ENCODE measurements around the gene NFIA. TPM values are rescaled to one million over a fixed set of nuclear protein-coding genes. Genes with fewer than 3 reads are reported as not detected.
A peak's percentile ranks its signal among the peaks of the same experiment; 100 is the strongest.

The NFIA gene
- total and polyA plus RNA-seq, 2 of the 13 experiments (the other 11 are each of a cell fraction or from before 2014, with no cell fraction given) = 14.7 to 28.5 TPM

- TF ChIP-seq, protein P1, sequence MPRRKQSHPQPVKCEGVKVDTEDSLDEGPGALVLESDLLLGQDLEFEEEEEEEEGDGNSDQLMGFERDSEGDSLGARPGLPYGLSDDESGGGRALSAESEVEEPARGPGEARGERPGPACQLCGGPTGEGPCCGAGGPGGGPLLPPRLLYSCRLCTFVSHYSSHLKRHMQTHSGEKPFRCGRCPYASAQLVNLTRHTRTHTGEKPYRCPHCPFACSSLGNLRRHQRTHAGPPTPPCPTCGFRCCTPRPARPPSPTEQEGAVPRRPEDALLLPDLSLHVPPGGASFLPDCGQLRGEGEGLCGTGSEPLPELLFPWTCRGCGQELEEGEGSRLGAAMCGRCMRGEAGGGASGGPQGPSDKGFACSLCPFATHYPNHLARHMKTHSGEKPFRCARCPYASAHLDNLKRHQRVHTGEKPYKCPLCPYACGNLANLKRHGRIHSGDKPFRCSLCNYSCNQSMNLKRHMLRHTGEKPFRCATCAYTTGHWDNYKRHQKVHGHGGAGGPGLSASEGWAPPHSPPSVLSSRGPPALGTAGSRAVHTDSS (CRISPR knock-in tag; conservative IDR thresholded peaks at IDR 0.05) = no peak
- TF ChIP-seq SKI (IDR thresholded peaks at IDR 0.05; ENCODE audit: partially characterized antibody) = no peak
- TF ChIP-seq ETV6 (CRISPR knock-in tag; conservative IDR thresholded peaks at IDR 0.05) = no peak
- no peak for TF ChIP-seq ZNF350 (CRISPR knock-in tag; IDR thresholded peaks at IDR 0.05; ENCODE audit: borderline replicate concordance, low read depth)
- TF ChIP-seq SOX13 (IDR thresholded peaks at IDR 0.05) = no peak
- TF ChIP-seq SOX13 (CRISPR knock-in tag; conservative IDR thresholded peaks at IDR 0.05 in 1 of 2, IDR thresholded peaks at IDR 0.05 in 1 of 2) = peak in 1 of 2 experiments; percentile 57; a peak in 2 of 4 replicates
- TF ChIP-seq ATF7 (IDR thresholded peaks at IDR 0.05) = no peak
- no peak for TF ChIP-seq ATF7 (CRISPR knock-in tag; IDR thresholded peaks at IDR 0.05)
- no peak for TF ChIP-seq SMAD3 (CRISPR knock-in tag; IDR thresholded peaks at IDR 0.05)
- no peak for TF ChIP-seq GABPA (IDR thresholded peaks at IDR 0.05; ENCODE audit: low read depth, low read length)
- no peak for TF ChIP-seq GABPA (CRISPR knock-in tag; IDR thresholded peaks at IDR 0.05; ENCODE audit: low read depth)
- no peak for TF ChIP-seq KLF13 (CRISPR knock-in tag; IDR thresholded peaks at IDR 0.05)
- TF ChIP-seq, protein P2, sequence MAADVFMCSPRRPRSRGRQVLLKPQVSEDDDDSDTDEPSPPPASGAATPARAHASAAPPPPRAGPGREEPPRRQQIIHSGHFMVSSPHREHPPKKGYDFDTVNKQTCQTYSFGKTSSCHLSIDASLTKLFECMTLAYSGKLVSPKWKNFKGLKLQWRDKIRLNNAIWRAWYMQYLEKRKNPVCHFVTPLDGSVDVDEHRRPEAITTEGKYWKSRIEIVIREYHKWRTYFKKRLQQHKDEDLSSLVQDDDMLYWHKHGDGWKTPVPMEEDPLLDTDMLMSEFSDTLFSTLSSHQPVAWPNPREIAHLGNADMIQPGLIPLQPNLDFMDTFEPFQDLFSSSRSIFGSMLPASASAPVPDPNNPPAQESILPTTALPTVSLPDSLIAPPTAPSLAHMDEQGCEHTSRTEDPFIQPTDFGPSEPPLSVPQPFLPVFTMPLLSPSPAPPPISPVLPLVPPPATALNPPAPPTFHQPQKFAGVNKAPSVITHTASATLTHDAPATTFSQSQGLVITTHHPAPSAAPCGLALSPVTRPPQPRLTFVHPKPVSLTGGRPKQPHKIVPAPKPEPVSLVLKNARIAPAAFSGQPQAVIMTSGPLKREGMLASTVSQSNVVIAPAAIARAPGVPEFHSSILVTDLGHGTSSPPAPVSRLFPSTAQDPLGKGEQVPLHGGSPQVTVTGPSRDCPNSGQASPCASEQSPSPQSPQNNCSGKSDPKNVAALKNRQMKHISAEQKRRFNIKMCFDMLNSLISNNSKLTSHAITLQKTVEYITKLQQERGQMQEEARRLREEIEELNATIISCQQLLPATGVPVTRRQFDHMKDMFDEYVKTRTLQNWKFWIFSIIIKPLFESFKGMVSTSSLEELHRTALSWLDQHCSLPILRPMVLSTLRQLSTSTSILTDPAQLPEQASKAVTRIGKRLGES (CRISPR knock-in tag; IDR thresholded peaks at IDR 0.05; ENCODE audit: borderline replicate concordance) = no peak
- peak; percentile 69 for TF ChIP-seq FOXA3 (CRISPR knock-in tag; IDR thresholded peaks at IDR 0.05)
- TF ChIP-seq HNF1A (IDR thresholded peaks at IDR 0.05; ENCODE audit: low read depth) = no peak
- no peak for TF ChIP-seq HNF1A (CRISPR knock-in tag; IDR thresholded peaks at IDR 0.05; ENCODE audit: borderline replicate concordance)
- peak; percentile 53; the same call in 1 of the 2 replicates for TF ChIP-seq ZMYM4 (CRISPR knock-in tag; IDR thresholded peaks at IDR 0.05)
- TF ChIP-seq ZNF138 (CRISPR knock-in tag; IDR thresholded peaks at IDR 0.05; ENCODE audit: low read depth) = no peak
- TF ChIP-seq ZNF441 (CRISPR knock-in tag; IDR thresholded peaks at IDR 0.05; ENCODE audit: borderline replicate concordance) = no peak
- no peak for TF ChIP-seq ZBTB2 (CRISPR knock-in tag; IDR thresholded peaks at IDR 0.05; ENCODE audit: low read depth)
Observed at GRCh38 chr1:61301824-61302657, 219.7 kb downstream of the NFIA start (continued).
